HG03565 (cell line): ENCODE data around the gene DDX60.

Experiments used
- ATAC-seq: cut with Tn5 transposase; IDR thresholded peaks from one replicate; pipeline ENCODE4 v1.9.1; 2021; ENCODE audit warnings: mild to moderate bottlenecking, moderate library complexity; ENCODE audit not compliant: unreplicated experiment

Gene DDX60

DNA sequence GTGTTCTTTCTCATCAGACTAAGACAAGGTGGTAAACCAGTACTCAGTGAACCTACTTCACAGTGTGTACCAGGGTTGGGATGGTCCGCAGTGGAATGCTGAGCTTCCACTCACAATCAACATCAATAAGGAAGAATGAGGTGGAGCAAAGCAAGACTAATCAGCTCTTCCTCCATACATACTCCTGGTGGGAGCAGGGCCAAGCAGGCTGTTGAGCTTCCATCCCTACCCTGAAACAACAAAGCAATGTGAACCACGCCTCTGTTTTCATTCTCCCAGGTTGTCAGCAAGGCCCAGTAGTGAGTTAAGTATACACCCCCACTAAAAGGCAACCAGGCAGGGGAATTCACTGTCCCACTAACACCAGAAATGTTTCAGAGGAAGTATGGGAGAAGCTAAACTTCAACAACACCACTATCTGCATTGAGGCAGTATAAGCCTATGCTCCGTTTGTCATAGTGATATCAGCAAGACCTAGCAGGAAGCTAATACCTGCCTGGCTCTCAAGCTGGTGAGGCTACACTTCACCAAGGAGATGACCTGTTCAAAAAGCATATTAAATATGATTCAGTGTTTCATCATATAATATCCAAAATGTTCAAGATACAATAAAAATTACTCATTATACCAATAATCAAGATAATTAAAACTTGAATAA, 109.5 kb downstream of the DDX60 start:
- no peak for ATAC-seq

DNA sequence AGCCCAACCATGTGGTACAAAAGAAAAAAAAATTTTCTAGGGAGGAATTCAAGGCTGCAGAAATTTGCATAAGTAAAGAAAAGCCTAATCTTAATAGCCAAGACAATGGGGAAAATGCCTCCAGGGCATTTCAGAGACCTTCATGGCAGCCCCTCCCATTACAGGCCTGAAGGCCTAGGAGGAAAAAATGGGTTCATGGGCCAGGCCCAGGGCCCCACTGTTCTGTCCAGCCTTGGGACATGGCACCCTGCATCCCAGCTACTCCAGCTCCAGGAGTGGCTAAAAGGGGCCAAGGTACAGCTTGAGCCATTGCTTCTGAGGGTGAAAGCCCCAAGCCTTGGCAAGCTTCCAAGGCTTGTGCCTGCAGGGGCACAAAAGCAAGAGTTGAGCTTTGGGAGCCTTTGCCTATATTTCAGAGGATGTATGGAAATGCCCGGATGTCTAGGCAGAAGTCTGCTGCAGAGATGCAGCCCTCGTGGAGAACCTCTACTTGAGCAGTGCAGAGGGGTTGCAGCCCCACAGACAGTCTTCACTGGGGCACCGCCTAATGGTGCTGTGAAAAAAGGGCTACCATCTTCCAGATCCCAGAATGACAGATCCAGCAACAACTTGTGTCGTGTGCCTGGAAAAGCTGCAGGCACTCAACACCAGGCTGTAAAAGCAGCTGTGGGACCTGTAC, 115.2 kb downstream of the DDX60 start:
- ATAC-seq = no peak

GRCh38 chr4:168200685-168201084, 117.9 kb downstream of the DDX60 start:
- no peak for ATAC-seq

GRCh38 chr4:168199260-168199957, 119.1 kb downstream of the DDX60 start:
- no peak for ATAC-seq

- ATAC-seq = no peak
Observed at GRCh38 chr4:168197926-168198325, 120.6 kb downstream of the DDX60 start.

DNA sequence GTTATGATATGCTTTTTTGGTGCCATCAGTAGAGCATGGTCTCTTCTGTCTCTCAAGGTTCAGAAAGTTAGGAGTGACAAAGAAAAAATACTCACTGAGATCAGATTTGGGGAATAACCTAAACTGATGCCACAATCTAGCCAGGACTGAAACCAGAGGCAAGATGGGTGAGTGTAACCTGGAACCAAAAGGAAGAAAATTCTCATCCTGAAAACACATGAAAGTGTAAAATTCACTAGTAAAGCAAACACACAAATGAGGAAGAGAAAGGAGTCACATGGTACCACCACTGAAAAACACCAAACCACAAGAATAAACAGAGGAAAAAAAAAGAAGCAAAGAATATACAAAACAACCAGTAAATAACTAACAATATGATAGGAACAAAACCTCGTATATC, 129.8 kb downstream of the DDX60 start:
- ATAC-seq = peak; percentile 43

- no peak for ATAC-seq
Observed at GRCh38 chr4:168183717-168184571, 134.6 kb downstream of the DDX60 start.

DNA sequence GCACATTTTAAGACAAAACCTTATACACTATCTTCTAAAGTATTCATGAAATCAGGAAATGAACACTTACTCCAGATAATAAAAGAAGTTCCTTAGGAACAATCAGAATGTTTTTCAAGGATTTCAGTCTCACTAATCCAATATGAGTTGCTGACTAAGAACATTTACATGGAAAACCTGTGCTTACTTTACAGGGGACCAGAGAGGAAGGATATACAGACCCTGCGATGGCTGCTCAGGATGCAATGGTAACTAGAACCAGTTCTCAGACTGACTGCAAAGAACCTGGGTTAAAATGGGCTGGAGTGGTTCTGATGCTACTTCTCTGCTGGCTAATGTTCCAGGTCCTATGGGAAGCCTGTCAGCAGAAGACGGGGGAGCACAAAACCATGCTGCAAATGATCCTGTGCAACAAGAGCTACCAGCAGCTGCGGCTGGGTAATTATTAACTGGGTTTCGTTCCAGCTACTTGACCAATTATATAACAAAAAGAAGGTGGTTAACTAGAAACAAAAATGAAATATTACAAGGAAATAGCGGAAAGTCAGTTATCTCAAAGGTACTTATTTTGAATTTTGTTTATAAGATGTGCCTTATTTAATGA, 140.9 kb downstream of the DDX60 start:
- no peak for ATAC-seq

DNA sequence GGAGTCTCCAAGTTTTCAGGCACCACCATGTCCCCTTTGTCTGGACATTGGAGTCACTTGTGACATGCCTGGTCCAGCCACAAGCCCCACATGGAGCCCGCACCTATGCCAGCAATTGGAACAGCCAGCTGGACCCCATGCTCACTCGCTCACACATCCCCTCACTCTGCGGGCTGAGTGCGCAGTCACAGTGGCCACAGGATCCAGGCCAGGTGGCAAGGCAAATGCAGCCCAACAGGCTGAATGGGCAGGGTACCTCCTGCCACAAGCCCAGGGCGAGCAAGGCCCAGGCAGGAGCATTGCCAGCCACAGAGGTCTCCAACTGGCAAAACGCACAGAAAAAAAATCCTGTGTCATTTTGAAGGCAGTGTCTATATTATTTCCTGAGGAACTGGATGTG, 144.2 kb downstream of the DDX60 start:
- ATAC-seq = no peak

- peak; percentile 80 for ATAC-seq
Observed at GRCh38 chr4:168167714-168168284, 150.8 kb downstream of the DDX60 start.
